AG09309 (cell line): ENCODE measurements around the gene FRAS1.
"Not testable (repeated sequence)": the region's sequence is repeated elsewhere in the genome, so short reads cannot be mapped to it uniquely, and the experiment has no call there.

Experiments used
- DNase-seq: peaks from one replicate; pipeline ENCODE4 v3.0.0-alpha.2; 2010; ENCODE audit warnings: low read depth
- H3K4me3 ChIP-seq: 2 replicates; pipeline ENCODE4 v1.5.1; 2011; ENCODE audit warnings: mild to moderate bottlenecking, low read depth, low read length, moderate library complexity; ENCODE audit not compliant: control insufficient read depth
- TF ChIP-seq, protein P1 (sequence below): IDR thresholded peaks from 2 replicates; pipeline ENCODE4 v1.5.1; 2011; ENCODE audit warnings: mild to moderate bottlenecking, low read depth, low read length, inconsistent platforms; ENCODE audit not compliant: insufficient read depth, control insufficient read depth; ENCODE audit errors: missing control alignments

The FRAS1 gene

DNA sequence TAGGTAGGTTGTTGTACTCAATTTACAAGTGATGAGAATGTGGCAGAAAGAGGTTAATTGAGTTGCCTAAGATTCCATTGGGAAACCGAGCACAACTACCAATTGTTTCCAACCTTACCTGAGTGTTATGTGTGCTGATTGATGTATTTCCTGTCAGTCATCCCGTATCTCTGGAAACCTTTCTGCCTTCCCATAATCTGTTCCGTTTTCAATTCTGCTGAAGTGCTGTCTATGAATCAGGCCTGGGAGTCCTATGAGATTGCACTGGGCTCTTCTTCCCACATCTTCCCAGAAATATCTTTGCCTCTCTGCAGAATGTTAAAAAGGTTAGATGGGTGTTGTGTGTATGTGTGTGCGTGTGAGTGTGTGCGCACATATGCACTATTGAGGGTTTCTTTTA lies 264.9 kb downstream of the FRAS1 start:
- no peak for DNase-seq
- no peak overlapping the region for H3K4me3 ChIP-seq
- TF ChIP-seq, protein P1, sequence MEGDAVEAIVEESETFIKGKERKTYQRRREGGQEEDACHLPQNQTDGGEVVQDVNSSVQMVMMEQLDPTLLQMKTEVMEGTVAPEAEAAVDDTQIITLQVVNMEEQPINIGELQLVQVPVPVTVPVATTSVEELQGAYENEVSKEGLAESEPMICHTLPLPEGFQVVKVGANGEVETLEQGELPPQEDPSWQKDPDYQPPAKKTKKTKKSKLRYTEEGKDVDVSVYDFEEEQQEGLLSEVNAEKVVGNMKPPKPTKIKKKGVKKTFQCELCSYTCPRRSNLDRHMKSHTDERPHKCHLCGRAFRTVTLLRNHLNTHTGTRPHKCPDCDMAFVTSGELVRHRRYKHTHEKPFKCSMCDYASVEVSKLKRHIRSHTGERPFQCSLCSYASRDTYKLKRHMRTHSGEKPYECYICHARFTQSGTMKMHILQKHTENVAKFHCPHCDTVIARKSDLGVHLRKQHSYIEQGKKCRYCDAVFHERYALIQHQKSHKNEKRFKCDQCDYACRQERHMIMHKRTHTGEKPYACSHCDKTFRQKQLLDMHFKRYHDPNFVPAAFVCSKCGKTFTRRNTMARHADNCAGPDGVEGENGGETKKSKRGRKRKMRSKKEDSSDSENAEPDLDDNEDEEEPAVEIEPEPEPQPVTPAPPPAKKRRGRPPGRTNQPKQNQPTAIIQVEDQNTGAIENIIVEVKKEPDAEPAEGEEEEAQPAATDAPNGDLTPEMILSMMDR: no peak

- TF ChIP-seq, protein P1: no peak
- DNase-seq: no peak
- no peak overlapping the region for H3K4me3 ChIP-seq
These were observed 266.3 kb downstream of the FRAS1 start for GRCh38 chr4:78323439-78323838.

- H3K4me3 ChIP-seq: no peak overlapping the region
- TF ChIP-seq, protein P1: no peak
- DNase-seq: no peak
These were observed 267.5 kb downstream of the FRAS1 start for GRCh38 chr4:78324625-78325024.

- TF ChIP-seq, protein P1: no peak
- H3K4me3 ChIP-seq: no peak overlapping the region
- no peak for DNase-seq
These were observed 268.4 kb downstream of the FRAS1 start for GRCh38 chr4:78325271-78326157.

- DNase-seq, H3K4me3 ChIP-seq: not testable (repeated sequence)
These were observed 271.5 kb downstream of the FRAS1 start for GRCh38 chr4:78328591-78328990.

GRCh38 chr4:78331186-78331585 lies 274.1 kb downstream of the FRAS1 start:
- no peak overlapping the region for H3K4me3 ChIP-seq
- no peak for DNase-seq
- TF ChIP-seq, protein P1: no peak

DNA sequence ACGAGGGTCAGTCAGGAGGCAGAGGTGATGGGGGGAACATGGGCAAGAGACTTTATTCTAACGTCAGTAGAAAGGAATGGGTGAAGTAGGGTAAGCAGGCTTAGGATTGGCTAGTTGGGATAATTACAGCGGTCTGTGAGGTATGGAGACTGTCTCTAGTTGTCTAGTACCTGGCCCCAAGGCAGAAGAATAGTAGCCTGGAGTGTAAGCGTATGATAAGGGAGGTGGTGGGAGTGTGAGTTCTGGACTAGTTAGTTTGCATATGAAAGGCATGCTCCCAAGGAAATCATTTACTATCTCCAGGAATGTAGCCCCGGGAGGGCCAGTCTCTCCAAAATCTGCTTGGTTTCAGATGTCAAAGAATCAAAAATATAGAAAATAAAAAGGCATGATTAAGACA lies 274.8 kb downstream of the FRAS1 start:
- TF ChIP-seq, protein P1: no peak
- H3K4me3 ChIP-seq: no peak overlapping the region
- DNase-seq: no peak
